ENCODE data around the gene CFAP299.

The CFAP299 gene

DNA sequence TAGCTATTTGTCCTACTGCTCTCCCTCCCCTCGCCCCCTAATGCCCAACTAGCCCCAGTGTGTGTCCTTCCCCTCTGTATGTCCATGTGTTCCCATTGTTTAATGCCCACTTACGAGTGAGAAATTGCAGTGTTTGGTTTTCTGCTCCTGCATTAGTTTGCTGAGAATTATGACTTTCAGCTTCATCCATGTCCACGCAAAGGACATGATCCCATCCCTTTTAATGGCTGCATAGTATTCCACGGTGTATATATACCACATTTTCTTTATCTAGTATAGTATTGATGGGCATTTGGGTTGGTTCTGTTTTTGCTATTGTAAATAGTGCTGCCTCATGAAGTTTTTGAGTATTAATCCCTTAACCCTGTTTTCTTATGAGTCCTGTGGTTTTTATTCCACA, 33.6 kb upstream of the CFAP299 start:
- TF ChIP-seq, protein P1, sequence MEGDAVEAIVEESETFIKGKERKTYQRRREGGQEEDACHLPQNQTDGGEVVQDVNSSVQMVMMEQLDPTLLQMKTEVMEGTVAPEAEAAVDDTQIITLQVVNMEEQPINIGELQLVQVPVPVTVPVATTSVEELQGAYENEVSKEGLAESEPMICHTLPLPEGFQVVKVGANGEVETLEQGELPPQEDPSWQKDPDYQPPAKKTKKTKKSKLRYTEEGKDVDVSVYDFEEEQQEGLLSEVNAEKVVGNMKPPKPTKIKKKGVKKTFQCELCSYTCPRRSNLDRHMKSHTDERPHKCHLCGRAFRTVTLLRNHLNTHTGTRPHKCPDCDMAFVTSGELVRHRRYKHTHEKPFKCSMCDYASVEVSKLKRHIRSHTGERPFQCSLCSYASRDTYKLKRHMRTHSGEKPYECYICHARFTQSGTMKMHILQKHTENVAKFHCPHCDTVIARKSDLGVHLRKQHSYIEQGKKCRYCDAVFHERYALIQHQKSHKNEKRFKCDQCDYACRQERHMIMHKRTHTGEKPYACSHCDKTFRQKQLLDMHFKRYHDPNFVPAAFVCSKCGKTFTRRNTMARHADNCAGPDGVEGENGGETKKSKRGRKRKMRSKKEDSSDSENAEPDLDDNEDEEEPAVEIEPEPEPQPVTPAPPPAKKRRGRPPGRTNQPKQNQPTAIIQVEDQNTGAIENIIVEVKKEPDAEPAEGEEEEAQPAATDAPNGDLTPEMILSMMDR (IDR thresholded peaks at IDR 0.05) = no peak

DNA sequence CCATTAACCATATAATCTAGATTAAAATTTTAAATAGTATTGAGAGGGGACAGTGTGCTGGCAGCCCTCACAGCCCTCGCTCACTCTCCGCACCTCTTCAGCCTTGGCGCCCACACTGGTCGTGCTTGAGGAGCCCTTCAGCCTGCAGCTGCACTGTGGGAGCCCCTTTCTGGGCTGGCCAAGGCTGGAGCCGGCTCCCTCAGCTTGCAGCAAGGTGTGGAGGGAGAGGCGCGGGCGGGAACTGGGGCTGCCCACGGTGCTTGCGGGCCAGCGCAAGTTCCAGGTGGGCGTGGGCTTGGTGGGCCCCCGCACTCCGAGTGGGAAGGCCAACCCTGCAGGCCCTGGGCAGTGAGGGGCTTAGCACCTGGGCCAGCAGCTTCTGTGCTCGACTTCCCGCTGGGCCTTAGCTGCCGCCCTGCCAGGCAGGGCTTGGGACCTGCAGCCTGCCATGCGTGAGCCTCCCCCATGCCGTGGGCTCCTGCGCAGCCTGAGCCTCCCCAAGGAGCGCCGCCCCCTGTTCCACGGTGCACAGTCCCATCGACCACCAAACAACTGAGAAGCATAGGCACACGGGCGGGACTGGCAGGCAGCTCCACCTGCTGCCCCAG, 32.8 kb upstream of the CFAP299 start:
- Histone ChIP-seq H3K27ac (no peak overlapping the region), H3K36me3 (no peaks in the 10 kb centered on the region), H3K9me3 (no peaks in the 10 kb centered on the region), H3K27me3 (peaks cover 17% of the 10 kb centered on the region), H3K4me1 (ENCODE audit: control insufficient read depth in 1 of 2, insufficient read depth in 1 of 2, low read depth in 1 of 2, low read length in 1 of 2) (no peaks in the 10 kb centered on the region), H3K4me3 (ENCODE audit: low read depth in 1 of 2, low read length in 1 of 2) (no peak overlapping the region)
- TF ChIP-seq, protein P1 (IDR thresholded peaks at IDR 0.05) = no peak

More for the DNA sequence above, 33.6 kb upstream of the CFAP299 start:
- H3K36me3 ChIP-seq = no peaks in the 10 kb centered on the region
- H3K27ac ChIP-seq = no peak overlapping the region
- peaks cover 10% of the 10 kb centered on the region for H3K27me3 ChIP-seq
- no peak overlapping the region for H3K4me3 ChIP-seq (ENCODE audit: low read depth in 1 of 2, low read length in 1 of 2)
- H3K9me3 ChIP-seq = no peaks in the 10 kb centered on the region
- no peaks in the 10 kb centered on the region for H3K4me1 ChIP-seq (ENCODE audit: control insufficient read depth in 1 of 2, insufficient read depth in 1 of 2, low read depth in 1 of 2, low read length in 1 of 2)

DNA sequence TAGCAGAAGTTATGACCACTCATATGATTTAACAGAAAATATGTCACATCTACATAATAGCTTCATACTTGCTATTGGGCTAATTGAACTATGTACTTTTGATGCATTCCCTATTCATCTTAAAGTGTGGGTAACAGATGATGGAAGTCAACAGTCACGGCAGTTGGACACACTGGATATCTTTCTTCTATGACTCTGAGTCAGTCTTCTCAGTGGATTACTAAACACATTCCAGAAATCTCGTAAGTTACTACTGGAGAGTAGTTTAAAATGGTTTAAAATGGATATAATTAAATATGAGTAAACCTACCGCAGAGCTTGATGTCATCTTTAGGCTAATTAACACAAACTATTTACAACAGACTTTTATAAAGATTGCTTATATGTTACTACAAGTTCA, 30.1 kb upstream of the CFAP299 start:
- Histone ChIP-seq H3K27ac (no peak overlapping the region), H3K4me3 (ENCODE audit: low read depth in 1 of 2, low read length in 1 of 2) (no peak overlapping the region), H3K9me3 (no peaks in the 10 kb centered on the region), H3K36me3 (no peaks in the 10 kb centered on the region), H3K4me1 (ENCODE audit: control insufficient read depth in 1 of 2, insufficient read depth in 1 of 2, low read depth in 1 of 2, low read length in 1 of 2) (no peaks in the 10 kb centered on the region), H3K27me3 (peaks cover 34% of the 10 kb centered on the region)
- TF ChIP-seq, protein P1 (IDR thresholded peaks at IDR 0.05) = no peak

DNA sequence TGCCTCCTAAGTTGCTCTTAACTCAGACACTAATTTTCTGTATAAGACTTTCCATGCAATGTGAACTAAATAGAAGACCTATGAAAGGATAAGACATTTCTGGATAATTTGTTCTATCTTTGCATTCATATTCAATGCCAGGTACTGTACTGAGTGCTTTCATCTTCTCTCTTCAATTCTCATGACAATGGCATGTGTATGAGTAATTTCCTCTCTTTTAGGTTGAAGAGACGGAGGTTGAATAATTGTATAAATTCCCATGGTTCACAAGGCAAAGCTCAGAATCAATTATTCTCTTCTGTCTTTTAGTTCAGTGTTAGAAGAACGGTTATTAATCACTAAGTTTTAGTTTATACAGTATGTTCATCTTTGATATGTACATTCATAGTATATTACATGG, 29.3 kb upstream of the CFAP299 start:
- Histone ChIP-seq H3K27ac (no peak overlapping the region), H3K4me3 (ENCODE audit: low read depth in 1 of 2, low read length in 1 of 2) (no peak overlapping the region), H3K27me3 (peaks cover 34% of the 10 kb centered on the region), H3K4me1 (ENCODE audit: control insufficient read depth in 1 of 2, insufficient read depth in 1 of 2, low read depth in 1 of 2, low read length in 1 of 2) (no peaks in the 10 kb centered on the region), H3K9me3 (no peaks in the 10 kb centered on the region), H3K36me3 (no peaks in the 10 kb centered on the region)
- TF ChIP-seq, protein P1 (IDR thresholded peaks at IDR 0.05) = no peak

DNA sequence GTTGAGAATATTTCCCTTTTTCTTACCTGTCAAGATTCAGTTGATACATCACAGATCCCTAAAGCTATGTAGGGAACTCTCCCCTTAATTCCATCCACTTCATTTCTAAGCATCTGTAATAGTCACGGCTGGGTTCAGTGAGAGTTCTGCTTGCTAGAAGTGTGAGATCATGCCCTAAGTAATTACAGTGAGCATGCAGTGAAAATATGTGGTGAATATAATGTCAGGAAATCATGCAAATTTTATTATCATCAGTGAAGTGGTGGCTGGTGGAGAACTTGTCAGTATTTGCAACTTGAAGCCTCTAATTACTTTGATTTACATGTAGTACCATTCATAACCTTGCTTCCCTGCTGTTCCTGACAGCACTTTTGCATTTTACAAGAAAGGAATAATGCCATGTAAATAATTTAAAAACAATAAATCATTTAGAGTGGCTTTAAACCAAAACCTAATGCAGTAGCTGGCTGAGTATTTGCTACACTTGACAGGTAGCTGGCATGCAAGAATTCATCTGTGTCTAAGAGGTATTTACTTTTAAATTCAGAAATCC, 28.3 kb upstream of the CFAP299 start:
- no peak overlapping the region for H3K4me3 ChIP-seq (ENCODE audit: low read depth in 1 of 2, low read length in 1 of 2)
- no peaks in the 10 kb centered on the region for H3K4me1 ChIP-seq (ENCODE audit: control insufficient read depth in 1 of 2, insufficient read depth in 1 of 2, low read depth in 1 of 2, low read length in 1 of 2)
- H3K36me3 ChIP-seq = no peaks in the 10 kb centered on the region
- H3K27ac ChIP-seq = no peak overlapping the region
- TF ChIP-seq, protein P1 (IDR thresholded peaks at IDR 0.05) = no peak
- H3K27me3 ChIP-seq = peaks cover 34% of the 10 kb centered on the region
- no peaks in the 10 kb centered on the region for H3K9me3 ChIP-seq

Data from neutrophil (primary cell).